Measurements from ENCODE around the gene RHOD.

The RHOD gene

DNA sequence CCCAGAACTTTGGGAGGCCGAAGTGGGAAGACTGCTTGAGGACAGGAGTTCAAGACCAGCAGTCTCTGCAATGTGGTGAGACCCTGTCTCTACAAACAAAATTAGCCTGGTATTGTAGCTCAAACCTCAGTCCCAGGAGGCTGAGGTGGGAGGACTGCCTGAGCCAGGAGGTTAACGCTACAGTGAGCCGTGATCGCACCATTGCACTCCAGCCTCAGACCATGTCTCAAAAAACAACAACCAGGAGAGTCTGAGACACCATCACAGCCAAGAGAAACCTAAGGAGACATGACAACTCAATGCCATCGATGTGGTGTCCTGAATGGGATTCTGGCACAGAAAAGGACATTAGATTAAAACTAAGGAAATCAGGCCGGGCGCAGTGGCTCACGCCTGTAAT is 34.1 kb downstream of the RHOD start:
- H3K4me1 ChIP-seq (ENCODE audit: low read length): peaks cover 9% of the 10 kb centered on the region
- no peaks in the 10 kb centered on the region for H3K9me3 ChIP-seq (replicated peaks; ENCODE audit: insufficient read depth, low read length)
- H2AFZ ChIP-seq (ENCODE audit: low read length): no peak overlapping the region
- H3F3A ChIP-seq (ENCODE audit: insufficient read depth, low read length): no peaks in the 10 kb centered on the region
- no peak overlapping the region for H3K4me3 ChIP-seq (ENCODE audit: low read length)
- no peak overlapping the region for H3K4me2 ChIP-seq (ENCODE audit: low read depth, low read length)
- DNase-seq: no peak
- no peaks in the 10 kb centered on the region for H3K27me3 ChIP-seq (replicated peaks; ENCODE audit: insufficient read depth, low read length)
- H3K9me2 ChIP-seq (replicated peaks; ENCODE audit: insufficient read depth, low read length): no peaks in the 10 kb centered on the region
- H3K27ac ChIP-seq (ENCODE audit: low read length): no peak overlapping the region
- TF ChIP-seq EZH2phosphoT487 (IDR thresholded peaks at IDR 0.05; ENCODE audit: low read length) (no peak), EZH2 (optimal IDR thresholded peaks at IDR 0.05; ENCODE audit: low read depth, low read length) (no peak)
- TF ChIP-seq, protein P1, sequence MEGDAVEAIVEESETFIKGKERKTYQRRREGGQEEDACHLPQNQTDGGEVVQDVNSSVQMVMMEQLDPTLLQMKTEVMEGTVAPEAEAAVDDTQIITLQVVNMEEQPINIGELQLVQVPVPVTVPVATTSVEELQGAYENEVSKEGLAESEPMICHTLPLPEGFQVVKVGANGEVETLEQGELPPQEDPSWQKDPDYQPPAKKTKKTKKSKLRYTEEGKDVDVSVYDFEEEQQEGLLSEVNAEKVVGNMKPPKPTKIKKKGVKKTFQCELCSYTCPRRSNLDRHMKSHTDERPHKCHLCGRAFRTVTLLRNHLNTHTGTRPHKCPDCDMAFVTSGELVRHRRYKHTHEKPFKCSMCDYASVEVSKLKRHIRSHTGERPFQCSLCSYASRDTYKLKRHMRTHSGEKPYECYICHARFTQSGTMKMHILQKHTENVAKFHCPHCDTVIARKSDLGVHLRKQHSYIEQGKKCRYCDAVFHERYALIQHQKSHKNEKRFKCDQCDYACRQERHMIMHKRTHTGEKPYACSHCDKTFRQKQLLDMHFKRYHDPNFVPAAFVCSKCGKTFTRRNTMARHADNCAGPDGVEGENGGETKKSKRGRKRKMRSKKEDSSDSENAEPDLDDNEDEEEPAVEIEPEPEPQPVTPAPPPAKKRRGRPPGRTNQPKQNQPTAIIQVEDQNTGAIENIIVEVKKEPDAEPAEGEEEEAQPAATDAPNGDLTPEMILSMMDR (IDR thresholded peaks at IDR 0.05; ENCODE audit: low read length): no peak
- no peak overlapping the region for H3K9ac ChIP-seq (ENCODE audit: low read length)
- no peaks in the 10 kb centered on the region for H3K36me3 ChIP-seq (replicated peaks; ENCODE audit: insufficient read depth, low read length)
- no peaks in the 10 kb centered on the region for H4K20me1 ChIP-seq (ENCODE audit: insufficient read depth, low read length)
- no peaks in the 10 kb centered on the region for H3K79me2 ChIP-seq (ENCODE audit: low read length)

GRCh38 chr11:67095214-67095507 is 38.5 kb downstream of the RHOD start:
- H3K36me3 ChIP-seq (replicated peaks; ENCODE audit: insufficient read depth, low read length): no peaks in the 10 kb centered on the region
- peak overlapping the region; percentile 20; the same call in 1 of the 2 replicates for H3K9ac ChIP-seq (ENCODE audit: low read length)
- peaks cover 6% of the 10 kb centered on the region for H3F3A ChIP-seq (ENCODE audit: insufficient read depth, low read length)
- no peaks in the 10 kb centered on the region for H4K20me1 ChIP-seq (ENCODE audit: insufficient read depth, low read length)
- peak overlapping the region; percentile 81 for H3K4me2 ChIP-seq (ENCODE audit: low read depth, low read length)
- H3K27me3 ChIP-seq (replicated peaks; ENCODE audit: insufficient read depth, low read length): no peaks in the 10 kb centered on the region
- peaks cover 15% of the 10 kb centered on the region for H3K4me1 ChIP-seq (ENCODE audit: low read length)
- H3K27ac ChIP-seq (ENCODE audit: low read length): peak overlapping the region; percentile 45; the same call in 1 of the 2 replicates
- peak overlapping the region; percentile 32; the same call in 1 of the 2 replicates for H3K4me3 ChIP-seq (ENCODE audit: low read length)
- no peaks in the 10 kb centered on the region for H3K79me2 ChIP-seq (ENCODE audit: low read length)
- H3K9me2 ChIP-seq (replicated peaks; ENCODE audit: insufficient read depth, low read length): no peaks in the 10 kb centered on the region
- no peak for DNase-seq
- TF ChIP-seq EZH2phosphoT487 (IDR thresholded peaks at IDR 0.05; ENCODE audit: low read length) (no peak), EZH2 (optimal IDR thresholded peaks at IDR 0.05; ENCODE audit: low read depth, low read length) (no peak)
- TF ChIP-seq, protein P1 (IDR thresholded peaks at IDR 0.05; ENCODE audit: low read length): no peak
- peak overlapping the region; percentile 43 for H2AFZ ChIP-seq (ENCODE audit: low read length)
- H3K9me3 ChIP-seq (replicated peaks; ENCODE audit: insufficient read depth, low read length): no peaks in the 10 kb centered on the region

GRCh38 chr11:67098799-67099429 is 42.3 kb downstream of the RHOD start:
- Histone ChIP-seq H3K4me3 (ENCODE audit: low read length) (no peak overlapping the region), H3K4me1 (ENCODE audit: low read length) (peaks cover 19% of the 10 kb centered on the region), H3K9me2 (replicated peaks; ENCODE audit: insufficient read depth, low read length) (no peaks in the 10 kb centered on the region), H3K9ac (ENCODE audit: low read length) (no peak overlapping the region), H3K27me3 (replicated peaks; ENCODE audit: insufficient read depth, low read length) (no peaks in the 10 kb centered on the region), H2AFZ (ENCODE audit: low read length) (no peak overlapping the region), H3F3A (ENCODE audit: insufficient read depth, low read length) (peaks cover 12% of the 10 kb centered on the region), H3K79me2 (ENCODE audit: low read length) (no peaks in the 10 kb centered on the region), H3K9me3 (replicated peaks; ENCODE audit: insufficient read depth, low read length) (no peaks in the 10 kb centered on the region), H3K36me3 (replicated peaks; ENCODE audit: insufficient read depth, low read length) (no peaks in the 10 kb centered on the region), H3K27ac (ENCODE audit: low read length) (no peak overlapping the region), H4K20me1 (ENCODE audit: insufficient read depth, low read length) (no peaks in the 10 kb centered on the region), H3K4me2 (ENCODE audit: low read depth, low read length) (no peak overlapping the region)
- TF ChIP-seq EZH2 (optimal IDR thresholded peaks at IDR 0.05; ENCODE audit: low read depth, low read length) (no peak), EZH2phosphoT487 (IDR thresholded peaks at IDR 0.05; ENCODE audit: low read length) (no peak)
- TF ChIP-seq, protein P1 (IDR thresholded peaks at IDR 0.05; ENCODE audit: low read length): no peak
- DNase-seq: no peak
